Measurements from ENCODE around the gene HELB. TPM values are rescaled to one million over a fixed set of nuclear protein-coding genes. Genes with fewer than 3 reads are reported as not detected.

The HELB gene
- total and polyA plus RNA-seq, 4 donors: 0.63 to 16.4 (median 2.5) TPM

GRCh38 chr12:66269757-66270383 lies 32.4 kb upstream of the HELB start:
- DNase-seq: peak in 2 of 3 donors; percentile 52 to 63
- H3K4me3 ChIP-seq: no peak overlapping the region
- H3K4me1 ChIP-seq (ENCODE audit: control insufficient read depth in 5 of 5, insufficient read depth in 5 of 5, low read length in 5 of 5): no peaks in the 10 kb centered on the region
- no peaks in the 10 kb centered on the region for H3K27me3 ChIP-seq (ENCODE audit: control insufficient read depth in 3 of 3, insufficient read depth in 3 of 3, low read length in 2 of 3)
- TF ChIP-seq, protein P1, sequence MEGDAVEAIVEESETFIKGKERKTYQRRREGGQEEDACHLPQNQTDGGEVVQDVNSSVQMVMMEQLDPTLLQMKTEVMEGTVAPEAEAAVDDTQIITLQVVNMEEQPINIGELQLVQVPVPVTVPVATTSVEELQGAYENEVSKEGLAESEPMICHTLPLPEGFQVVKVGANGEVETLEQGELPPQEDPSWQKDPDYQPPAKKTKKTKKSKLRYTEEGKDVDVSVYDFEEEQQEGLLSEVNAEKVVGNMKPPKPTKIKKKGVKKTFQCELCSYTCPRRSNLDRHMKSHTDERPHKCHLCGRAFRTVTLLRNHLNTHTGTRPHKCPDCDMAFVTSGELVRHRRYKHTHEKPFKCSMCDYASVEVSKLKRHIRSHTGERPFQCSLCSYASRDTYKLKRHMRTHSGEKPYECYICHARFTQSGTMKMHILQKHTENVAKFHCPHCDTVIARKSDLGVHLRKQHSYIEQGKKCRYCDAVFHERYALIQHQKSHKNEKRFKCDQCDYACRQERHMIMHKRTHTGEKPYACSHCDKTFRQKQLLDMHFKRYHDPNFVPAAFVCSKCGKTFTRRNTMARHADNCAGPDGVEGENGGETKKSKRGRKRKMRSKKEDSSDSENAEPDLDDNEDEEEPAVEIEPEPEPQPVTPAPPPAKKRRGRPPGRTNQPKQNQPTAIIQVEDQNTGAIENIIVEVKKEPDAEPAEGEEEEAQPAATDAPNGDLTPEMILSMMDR (IDR thresholded peaks at IDR 0.05; ENCODE audit: control extremely low read depth, extremely low read depth): peak; percentile 24
- H3K9ac ChIP-seq (ENCODE audit: insufficient read depth in 1 of 2, low read length in 2 of 2): no peak overlapping the region
- no peaks in the 10 kb centered on the region for H3K36me3 ChIP-seq (ENCODE audit: control insufficient read depth in 4 of 4, insufficient read depth in 4 of 4, low read length in 4 of 4)
- peaks cover 0 to 2% (median 0%) of the 10 kb centered on the region in 4 donors for H3K9me3 ChIP-seq (ENCODE audit: control insufficient read depth in 4 of 4, insufficient read depth in 3 of 4, low read length in 3 of 4)
- WGBS, 2 donors: 60 to 63% methylated on average over 5 of the region's 5 CpGs
- no peak for ATAC-seq (ENCODE audit: insufficient read depth, low FRiP score)
- H3K27ac ChIP-seq (ENCODE audit: low read depth in 1 of 2, low read length in 1 of 2): no peak overlapping the region

DNA sequence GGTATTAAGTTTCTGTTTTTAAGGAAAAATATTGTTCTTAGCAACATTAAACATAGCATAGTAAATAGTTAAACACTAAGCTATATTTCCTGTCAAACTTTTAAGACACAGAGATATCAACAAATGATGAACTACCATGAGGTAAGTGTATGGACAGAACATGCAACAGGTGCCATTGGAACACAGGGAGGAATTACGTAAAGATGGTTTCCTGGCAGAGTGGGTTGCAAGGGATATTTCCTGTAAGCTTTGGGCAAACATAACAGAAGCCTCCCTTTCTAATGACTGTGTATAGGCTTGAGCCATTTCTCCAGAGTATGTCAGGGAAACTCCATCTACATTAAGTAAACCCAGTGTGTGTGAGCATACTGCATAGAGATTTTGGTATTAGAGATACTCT lies 31.7 kb upstream of the HELB start:
- no peaks in the 10 kb centered on the region for H3K4me1 ChIP-seq (ENCODE audit: control insufficient read depth in 5 of 5, insufficient read depth in 5 of 5, low read length in 5 of 5)
- H3K27me3 ChIP-seq (ENCODE audit: control insufficient read depth in 3 of 3, insufficient read depth in 3 of 3, low read length in 2 of 3): no peaks in the 10 kb centered on the region
- TF ChIP-seq, protein P1 (IDR thresholded peaks at IDR 0.05; ENCODE audit: control extremely low read depth, extremely low read depth): no peak
- peaks cover 0 to 2% (median 0%) of the 10 kb centered on the region in 4 donors for H3K9me3 ChIP-seq (ENCODE audit: control insufficient read depth in 4 of 4, insufficient read depth in 3 of 4, low read length in 3 of 4)
- H3K4me3 ChIP-seq: no peak overlapping the region
- no peak overlapping the region for H3K27ac ChIP-seq (ENCODE audit: low read depth in 1 of 2, low read length in 1 of 2)
- no peak overlapping the region for H3K9ac ChIP-seq (ENCODE audit: insufficient read depth in 1 of 2, low read length in 2 of 2)
- 36 to 68% methylated on average over 1 of the region's 1 CpG for WGBS, 2 donors
- ATAC-seq (ENCODE audit: insufficient read depth, low FRiP score) (no peak), DNase-seq (no peak)
- no peaks in the 10 kb centered on the region for H3K36me3 ChIP-seq (ENCODE audit: control insufficient read depth in 4 of 4, insufficient read depth in 4 of 4, low read length in 4 of 4)

- Histone ChIP-seq H3K27ac (ENCODE audit: low read depth in 1 of 2, low read length in 1 of 2) (no peak overlapping the region), H3K4me3 (no peak overlapping the region), H3K27me3 (ENCODE audit: control insufficient read depth in 3 of 3, insufficient read depth in 3 of 3, low read length in 2 of 3) (no peaks in the 10 kb centered on the region), H3K36me3 (ENCODE audit: control insufficient read depth in 4 of 4, insufficient read depth in 4 of 4, low read length in 4 of 4) (no peaks in the 10 kb centered on the region), H3K9me3 (ENCODE audit: control insufficient read depth in 4 of 4, insufficient read depth in 3 of 4, low read length in 3 of 4) (no peaks in the 10 kb centered on the region), H3K4me1 (ENCODE audit: control insufficient read depth in 5 of 5, insufficient read depth in 5 of 5, low read length in 5 of 5) (no peaks in the 10 kb centered on the region), H3K9ac (ENCODE audit: insufficient read depth in 1 of 2, low read length in 2 of 2) (no peak overlapping the region)
- ATAC-seq (ENCODE audit: insufficient read depth, low FRiP score) (no peak), DNase-seq (no peak)
- WGBS, 2 donors: 63 to 65% methylated on average over 3 of the region's 3 CpGs
- TF ChIP-seq, protein P1 (IDR thresholded peaks at IDR 0.05; ENCODE audit: control extremely low read depth, extremely low read depth): no peak
Measured at GRCh38 chr12:66272650-66273049, 29.6 kb upstream of the HELB start.

GRCh38 chr12:66273147-66273546 lies 29.1 kb upstream of the HELB start:
- WGBS, 2 donors: 82 to 84% methylated on average over 1 of the region's 1 CpG
- ATAC-seq (ENCODE audit: insufficient read depth, low FRiP score): no peak
- H3K9ac ChIP-seq (ENCODE audit: insufficient read depth in 1 of 2, low read length in 2 of 2): no peak overlapping the region
- no peak overlapping the region for H3K27ac ChIP-seq (ENCODE audit: low read depth in 1 of 2, low read length in 1 of 2)
- no peaks in the 10 kb centered on the region for H3K27me3 ChIP-seq (ENCODE audit: control insufficient read depth in 3 of 3, insufficient read depth in 3 of 3, low read length in 2 of 3)
- no peak for DNase-seq
- no peak overlapping the region for H3K4me3 ChIP-seq
- H3K4me1 ChIP-seq (ENCODE audit: control insufficient read depth in 5 of 5, insufficient read depth in 5 of 5, low read length in 5 of 5): no peaks in the 10 kb centered on the region
- no peaks in the 10 kb centered on the region for H3K36me3 ChIP-seq (ENCODE audit: control insufficient read depth in 4 of 4, insufficient read depth in 4 of 4, low read length in 4 of 4)
- TF ChIP-seq, protein P1 (IDR thresholded peaks at IDR 0.05; ENCODE audit: control extremely low read depth, extremely low read depth): no peak
- no peaks in the 10 kb centered on the region for H3K9me3 ChIP-seq (ENCODE audit: control insufficient read depth in 4 of 4, insufficient read depth in 3 of 4, low read length in 3 of 4)
